DOHH2 (cell line): ENCODE data around the gene LEMD1.

Experiments used
- H3F3A ChIP-seq: fragments of 200-600 bp; sonication (generic), shearing (Covaris generic); 2 replicates; pipeline ENCODE4 v1.6.0; 2016; ENCODE audit warnings: antibody characterized with exemption, mild to moderate bottlenecking; ENCODE audit not compliant: control insufficient read depth, insufficient read depth
- H3K27ac ChIP-seq: fragments of 200-600 bp; sonication (generic); 2 replicates; pipeline ENCODE4 v1.5.1; 2014; ENCODE audit warnings: low read depth, mild to moderate bottlenecking, low read length, moderate library complexity
- H3K27me3 ChIP-seq: fragments of 200-600 bp; sonication (generic); 2 replicates; pipeline ENCODE4 v1.6.1; 2014; ENCODE audit warnings: mild to moderate bottlenecking, low read length, mixed read lengths; ENCODE audit not compliant: control insufficient read depth
- H3K36me3 ChIP-seq: fragments of 200-600 bp; sonication (generic); 2 replicates; pipeline ENCODE4 v1.6.1; 2014; ENCODE audit warnings: mild to moderate bottlenecking, low read length, moderate library complexity, mixed read lengths; ENCODE audit not compliant: control insufficient read depth
- H3K4me1 ChIP-seq: fragments of 200-600 bp; sonication (generic); 2 replicates; pipeline ENCODE4 v1.6.1; 2014; ENCODE audit warnings: mild to moderate bottlenecking, low read length, mixed read lengths; ENCODE audit not compliant: control insufficient read depth
- H3K4me2 ChIP-seq: fragments of 200-600 bp; sonication (generic); 2 replicates; pipeline ENCODE4 v1.6.0; 2014; ENCODE audit warnings: mild to moderate bottlenecking, low read length, moderate library complexity
- H3K4me3 ChIP-seq: fragments of 200-600 bp; sonication (generic); 2 replicates; pipeline ENCODE4 v1.5.1; 2014; ENCODE audit warnings: mild to moderate bottlenecking, low read length, mixed read lengths
- H3K79me2 ChIP-seq: fragments of 200-600 bp; sonication (generic); 2 replicates; pipeline ENCODE4 v1.6.1; 2014; ENCODE audit warnings: mild to moderate bottlenecking, low read length, mixed read lengths; ENCODE audit not compliant: control insufficient read depth
- H3K9me2 ChIP-seq: fragments of 200-600 bp; sonication (generic); replicated peaks from 2 replicates; pipeline ENCODE4 v1.6.1; 2014; ENCODE audit warnings: mild to moderate bottlenecking, low read length, mixed read lengths; ENCODE audit not compliant: control insufficient read depth
- H3K9me3 ChIP-seq: fragments of 200-600 bp; sonication (generic); 2 replicates; pipeline ENCODE4 v1.6.1; 2014; ENCODE audit warnings: antibody characterized with exemption, low read length, mixed read lengths; ENCODE audit not compliant: control insufficient read depth, insufficient read depth
- H4K20me1 ChIP-seq: fragments of 200-600 bp; sonication (generic); 2 replicates; pipeline ENCODE4 v1.6.0; 2014; ENCODE audit warnings: low read depth, mild to moderate bottlenecking, antibody characterized with exemption, low read length, moderate library complexity; ENCODE audit not compliant: control insufficient read depth, insufficient read depth
- CTCF ChIP-seq: fragments of 200-600 bp; sonication (generic); IDR thresholded peaks from one replicate; pipeline ENCODE4 v1.5.1; 2014; ENCODE audit warnings: antibody characterized with exemption, mild to moderate bottlenecking, low read depth, low read length; ENCODE audit not compliant: poor library complexity, severe bottlenecking
- EZH2phosphoT487 ChIP-seq: fragments of 200-600 bp; sonication (generic); IDR thresholded peaks from 2 replicates; pipeline ENCODE4 v1.6.1; 2017; ENCODE audit warnings: borderline replicate concordance, mild to moderate bottlenecking, antibody characterized with exemption, low read length, moderate library complexity, mixed read lengths

LEMD1 gene

GRCh38 chr1:205339717-205340116, 82.1 kb downstream of the LEMD1 start:
- Histone ChIP-seq H4K20me1 (no peaks in the 10 kb centered on the region), H3K79me2 (no peaks in the 10 kb centered on the region), H3K4me3 (no peak overlapping the region), H3F3A (no peaks in the 10 kb centered on the region), H3K27ac (no peak overlapping the region), H3K9me3 (no peaks in the 10 kb centered on the region), H3K9me2 (no peaks in the 10 kb centered on the region), H3K36me3 (no peaks in the 10 kb centered on the region), H3K27me3 (peaks cover 38% of the 10 kb centered on the region), H3K4me2 (no peak overlapping the region), H3K4me1 (no peaks in the 10 kb centered on the region)
- TF ChIP-seq EZH2phosphoT487 (no peak), CTCF (no peak)

GRCh38 chr1:205339197-205339702, 82.6 kb downstream of the LEMD1 start:
- Histone ChIP-seq H3K79me2 (no peaks in the 10 kb centered on the region), H3K27ac (no peak overlapping the region), H3K36me3 (no peaks in the 10 kb centered on the region), H3K9me3 (no peaks in the 10 kb centered on the region), H3K9me2 (no peaks in the 10 kb centered on the region), H3F3A (no peaks in the 10 kb centered on the region), H3K4me2 (no peak overlapping the region), H3K27me3 (peaks cover 38% of the 10 kb centered on the region), H3K4me3 (no peak overlapping the region), H4K20me1 (no peaks in the 10 kb centered on the region), H3K4me1 (no peaks in the 10 kb centered on the region)
- TF ChIP-seq EZH2phosphoT487: no peak
- TF ChIP-seq CTCF: no peak

- no peaks in the 10 kb centered on the region for H3K4me1 ChIP-seq
- H3K9me3 ChIP-seq: no peaks in the 10 kb centered on the region
- H3K27me3 ChIP-seq: peaks cover 34% of the 10 kb centered on the region
- no peaks in the 10 kb centered on the region for H3F3A ChIP-seq
- no peaks in the 10 kb centered on the region for H3K36me3 ChIP-seq
- no peak overlapping the region for H3K4me3 ChIP-seq
- no peak for TF ChIP-seq CTCF
- TF ChIP-seq EZH2phosphoT487: no peak
- H3K4me2 ChIP-seq: no peak overlapping the region
- no peaks in the 10 kb centered on the region for H3K79me2 ChIP-seq
- no peaks in the 10 kb centered on the region for H4K20me1 ChIP-seq
- H3K9me2 ChIP-seq: no peaks in the 10 kb centered on the region
- H3K27ac ChIP-seq: no peak overlapping the region
Measured at GRCh38 chr1:205338011-205338410, 83.8 kb downstream of the LEMD1 start.

GRCh38 chr1:205337481-205337880, 84.4 kb downstream of the LEMD1 start:
- Histone ChIP-seq H3K27ac (no peak overlapping the region), H3K4me2 (no peak overlapping the region), H3K36me3 (no peaks in the 10 kb centered on the region), H3K4me3 (no peak overlapping the region), H3K79me2 (no peaks in the 10 kb centered on the region), H3K9me2 (no peaks in the 10 kb centered on the region), H3F3A (no peaks in the 10 kb centered on the region), H3K27me3 (peaks cover 32% of the 10 kb centered on the region), H4K20me1 (no peaks in the 10 kb centered on the region), H3K9me3 (no peaks in the 10 kb centered on the region), H3K4me1 (no peaks in the 10 kb centered on the region)
- TF ChIP-seq CTCF: no peak
